Measurements from ENCODE around the gene CNIH2.
"Not testable (repeated sequence)": the region's sequence is repeated elsewhere in the genome, so short reads cannot be mapped to it uniquely, and the experiment has no call there.

Gene CNIH2

GRCh38 chr11:66277471-66278362 lies at the start of gene CNIH2:
Gene CNIH2 (plus strand): TSS chr11:66278175. CDS start chr11:66278457, 282 bp downstream.
- DNase-seq, result peak; percentile 59

DNA sequence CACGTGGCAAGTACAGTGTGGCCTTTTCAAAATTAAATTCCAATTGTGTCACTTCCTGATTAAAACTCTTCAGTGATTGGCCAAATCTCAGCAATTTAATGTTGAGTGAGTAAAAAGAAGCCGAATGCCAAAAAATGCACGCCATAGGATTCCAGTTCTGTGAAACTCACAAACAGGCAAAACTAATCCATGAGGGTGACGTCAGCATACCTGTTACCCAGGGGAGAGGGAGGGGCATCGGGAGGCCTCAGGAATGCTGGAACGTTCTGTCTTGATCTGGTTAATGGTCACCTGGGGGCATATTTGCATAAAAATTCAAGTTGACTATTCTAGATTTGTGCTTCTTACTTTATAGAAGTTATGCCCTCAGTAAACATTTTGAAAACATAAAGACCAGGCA lies 49.5 kb upstream of the CNIH2 start:
- no peak for DNase-seq

- no peak for DNase-seq
Measured at GRCh38 chr11:66230156-66230555, 47.8 kb upstream of the CNIH2 start.

DNA sequence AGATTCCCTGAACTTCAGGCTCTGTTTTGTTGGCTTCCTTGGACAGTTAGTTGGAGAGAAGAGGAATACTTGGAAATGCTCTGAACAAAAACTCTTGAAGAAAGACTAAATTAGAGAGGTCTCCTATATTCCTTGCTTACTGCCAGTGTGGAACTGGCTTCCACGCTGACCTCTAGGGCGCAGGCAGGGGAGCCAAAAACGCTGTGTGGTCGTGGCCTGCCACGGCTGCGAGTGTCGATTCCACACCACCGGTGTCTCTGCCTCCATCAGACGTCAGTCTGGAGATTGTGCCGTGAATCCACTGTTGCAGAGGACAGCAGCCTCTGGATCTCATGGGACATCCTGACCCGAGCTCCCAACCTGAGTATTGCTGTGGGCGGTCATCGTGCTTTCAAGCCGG lies 47.0 kb upstream of the CNIH2 start:
- no peak for DNase-seq

GRCh38 chr11:66231561-66231960 lies 46.4 kb upstream of the CNIH2 start:
- DNase-seq, result no peak

DNA sequence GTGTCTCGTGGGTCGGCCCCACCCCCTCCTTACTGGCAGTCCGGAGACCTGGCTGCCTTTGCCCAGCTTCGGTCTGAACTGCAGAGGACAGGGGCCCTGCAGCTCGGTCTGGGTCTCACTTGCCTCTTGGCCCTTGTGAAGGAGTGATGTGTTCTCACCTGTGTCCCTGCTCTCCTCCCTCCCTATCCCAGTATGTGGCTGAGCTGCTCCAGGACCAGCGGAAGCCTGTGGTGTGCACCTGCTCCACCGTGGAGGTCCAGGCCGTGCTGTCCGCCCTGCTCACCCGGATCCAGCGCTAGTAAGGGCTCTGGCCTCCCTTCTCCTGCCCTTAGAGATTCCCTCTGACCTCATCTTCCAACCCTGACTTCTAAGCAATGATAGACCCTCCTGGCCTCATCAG lies 45.2 kb upstream of the CNIH2 start:
- DNase-seq, result no peak

- DNase-seq, result no peak
Measured at GRCh38 chr11:66233301-66233700, 44.7 kb upstream of the CNIH2 start.

- no peak for DNase-seq
Measured at GRCh38 chr11:66235141-66235540, 42.8 kb upstream of the CNIH2 start.

- DNase-seq, result no peak
Measured at GRCh38 chr11:66237867-66238266, 40.1 kb upstream of the CNIH2 start.

DNA sequence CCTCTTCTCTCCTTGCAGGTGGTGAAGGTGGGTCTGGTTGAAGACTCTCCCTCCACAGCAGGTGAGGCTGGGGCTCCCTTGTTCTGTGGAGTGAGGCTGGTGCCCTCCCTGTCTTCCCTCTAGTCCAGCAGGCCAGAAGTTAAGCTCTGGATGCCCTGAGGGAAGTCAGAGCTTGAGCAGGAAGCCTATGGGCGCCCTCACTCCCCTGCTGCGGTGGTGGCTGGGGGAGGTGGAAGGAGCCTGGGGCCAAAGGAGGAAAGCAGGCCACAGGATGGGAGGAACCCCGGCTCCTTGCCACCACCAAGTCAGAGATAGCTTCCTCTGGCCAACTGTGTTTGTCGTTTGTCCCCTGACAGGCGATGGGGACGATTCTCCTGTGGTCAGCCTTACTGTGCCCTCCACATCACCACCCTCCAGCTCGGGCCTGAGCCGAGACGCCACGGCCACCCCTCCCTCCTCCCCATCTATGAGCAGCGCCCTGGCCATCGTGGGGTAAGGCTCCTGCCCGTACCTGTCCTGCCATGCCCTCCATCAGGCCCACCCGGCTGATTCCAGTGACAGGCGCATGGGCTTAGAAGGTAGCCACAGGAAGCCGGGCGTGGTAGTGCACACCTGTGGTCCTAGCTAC lies 39.1 kb upstream of the CNIH2 start:
- DNase-seq, result no peak

DNA sequence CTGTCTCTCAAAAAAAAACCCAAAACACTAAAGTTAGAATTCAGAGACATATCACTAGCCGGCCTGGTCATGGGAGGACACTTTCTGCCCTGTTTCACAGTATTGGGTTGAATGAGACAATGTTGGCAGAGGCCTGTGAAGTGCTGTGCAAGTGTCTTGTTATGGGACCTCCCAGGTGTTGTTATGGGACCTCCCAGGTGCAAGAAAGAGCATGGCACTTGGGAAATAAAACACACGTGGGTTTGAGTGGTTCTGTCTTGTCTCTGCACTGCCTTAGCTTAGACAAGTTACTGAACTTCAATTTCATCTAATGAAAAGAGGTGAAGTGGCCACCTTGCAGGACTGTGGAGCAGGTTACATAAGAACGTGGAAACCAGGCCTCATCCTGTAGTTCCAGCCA lies 38.5 kb upstream of the CNIH2 start:
- DNase-seq, result no peak

- no peak for DNase-seq
Measured at GRCh38 chr11:66239998-66240780, 37.8 kb upstream of the CNIH2 start.

GRCh38 chr11:66240781-66241136 lies 37.2 kb upstream of the CNIH2 start:
- DNase-seq, result no peak

GRCh38 chr11:66242095-66242765 lies 35.7 kb upstream of the CNIH2 start:
- no peak for DNase-seq

- DNase-seq, result no peak
Measured at GRCh38 chr11:66243782-66244535, 34.0 kb upstream of the CNIH2 start.

DNA sequence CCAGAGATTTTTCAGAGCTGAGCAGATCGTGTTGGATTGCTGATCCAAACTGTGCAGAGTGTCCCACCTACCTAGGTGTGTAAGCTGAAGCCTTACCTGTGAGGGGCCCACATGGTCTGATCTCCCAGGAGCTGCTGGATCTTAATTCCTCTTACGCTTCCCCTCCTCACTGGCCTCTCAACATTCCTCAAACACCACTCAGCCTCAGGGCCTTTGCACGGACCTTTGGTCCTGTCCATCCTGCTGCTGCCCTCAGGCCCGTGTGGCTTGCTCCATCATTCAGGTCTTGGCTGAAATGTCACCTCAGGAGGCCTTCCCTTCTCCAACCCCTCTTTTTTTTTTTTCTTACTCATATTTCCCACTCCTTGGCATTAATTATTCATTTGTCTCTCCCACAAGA lies 30.7 kb upstream of the CNIH2 start:
- no peak for DNase-seq

DNA sequence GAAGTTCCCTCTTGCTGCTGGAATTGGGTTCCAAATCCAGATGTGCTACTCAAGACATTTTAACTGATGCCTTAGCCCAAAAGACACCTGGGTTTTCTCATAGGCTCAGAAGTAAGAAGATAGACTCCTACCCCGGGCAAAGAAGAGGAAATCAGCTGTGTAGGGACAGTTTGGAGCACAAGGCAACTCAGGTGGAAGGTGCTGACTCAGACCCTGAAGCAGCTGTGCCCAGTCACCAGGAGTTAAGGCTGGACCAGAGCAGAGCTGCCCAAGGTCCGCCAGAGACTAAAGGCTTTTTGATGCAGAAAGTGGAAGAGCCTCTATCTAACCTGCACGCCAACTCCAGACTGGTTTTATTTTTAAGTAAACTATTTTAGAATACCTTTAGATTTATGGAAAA lies 30.2 kb upstream of the CNIH2 start:
- DNase-seq, result no peak

- DNase-seq, result no peak
Measured at GRCh38 chr11:66248903-66249302, 29.1 kb upstream of the CNIH2 start.

GRCh38 chr11:66251809-66252208 lies 26.2 kb upstream of the CNIH2 start:
- DNase-seq, result no peak

DNA sequence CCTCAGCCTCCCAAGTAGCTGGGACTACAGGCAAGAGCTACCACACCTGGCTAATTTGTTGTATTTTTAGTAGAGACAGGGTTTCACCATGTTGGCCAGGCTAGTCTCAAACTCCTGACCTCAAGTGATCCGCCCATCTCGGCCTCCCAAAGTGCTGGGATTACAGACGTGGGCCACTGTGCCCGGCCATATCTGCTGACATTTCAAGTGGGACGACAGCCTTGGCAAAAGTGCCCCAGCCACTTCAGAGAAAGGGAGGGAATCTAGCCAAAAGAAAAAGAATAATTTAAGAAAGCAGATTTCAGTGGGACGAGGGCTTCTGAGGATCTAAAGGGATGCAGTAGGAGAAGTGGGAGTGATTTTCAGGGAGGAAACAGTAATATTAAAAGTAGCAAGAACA lies 24.9 kb upstream of the CNIH2 start:
- DNase-seq, result not testable (repeated sequence)

GRCh38 chr11:66258473-66258893 lies 19.5 kb upstream of the CNIH2 start:
- DNase-seq, result no peak

GRCh38 chr11:66259225-66259624 lies 18.8 kb upstream of the CNIH2 start:
- DNase-seq, result no peak
